GM13977 (cell line): ENCODE measurements around the gene ARHGAP19.
A peak's percentile ranks its signal among the peaks of the same experiment; 100 is the strongest.

ENCODE experiments used
- DNase-seq: peaks from one replicate; pipeline ENCODE4 v3.0.0; 2012; ENCODE audit warnings: low spot score
- in situ Hi-C: fragments of 300-500 bp; cut with MboI; formaldehyde crosslinking; loops from one replicate; pipeline ENCODE4 v1.12.0; 2022; ENCODE audit warnings: low sequenced_read_pairs, low pct_unique_long_range_greater_than_20kb, mixed read lengths, inconsistent platforms; ENCODE audit not compliant: unreplicated experiment
- TF ChIP-seq, protein P1 (sequence below): IDR thresholded peaks from 2 replicates; pipeline ENCODE4 v1.5.1; 2012; ENCODE audit warnings: mild to moderate bottlenecking, control low read depth; ENCODE audit not compliant: insufficient read depth; ENCODE audit errors: extremely low read depth, missing control alignments

Gene ARHGAP19, protein sequence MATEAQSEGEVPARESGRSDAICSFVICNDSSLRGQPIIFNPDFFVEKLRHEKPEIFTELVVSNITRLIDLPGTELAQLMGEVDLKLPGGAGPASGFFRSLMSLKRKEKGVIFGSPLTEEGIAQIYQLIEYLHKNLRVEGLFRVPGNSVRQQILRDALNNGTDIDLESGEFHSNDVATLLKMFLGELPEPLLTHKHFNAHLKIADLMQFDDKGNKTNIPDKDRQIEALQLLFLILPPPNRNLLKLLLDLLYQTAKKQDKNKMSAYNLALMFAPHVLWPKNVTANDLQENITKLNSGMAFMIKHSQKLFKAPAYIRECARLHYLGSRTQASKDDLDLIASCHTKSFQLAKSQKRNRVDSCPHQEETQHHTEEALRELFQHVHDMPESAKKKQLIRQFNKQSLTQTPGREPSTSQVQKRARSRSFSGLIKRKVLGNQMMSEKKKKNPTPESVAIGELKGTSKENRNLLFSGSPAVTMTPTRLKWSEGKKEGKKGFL

DNA sequence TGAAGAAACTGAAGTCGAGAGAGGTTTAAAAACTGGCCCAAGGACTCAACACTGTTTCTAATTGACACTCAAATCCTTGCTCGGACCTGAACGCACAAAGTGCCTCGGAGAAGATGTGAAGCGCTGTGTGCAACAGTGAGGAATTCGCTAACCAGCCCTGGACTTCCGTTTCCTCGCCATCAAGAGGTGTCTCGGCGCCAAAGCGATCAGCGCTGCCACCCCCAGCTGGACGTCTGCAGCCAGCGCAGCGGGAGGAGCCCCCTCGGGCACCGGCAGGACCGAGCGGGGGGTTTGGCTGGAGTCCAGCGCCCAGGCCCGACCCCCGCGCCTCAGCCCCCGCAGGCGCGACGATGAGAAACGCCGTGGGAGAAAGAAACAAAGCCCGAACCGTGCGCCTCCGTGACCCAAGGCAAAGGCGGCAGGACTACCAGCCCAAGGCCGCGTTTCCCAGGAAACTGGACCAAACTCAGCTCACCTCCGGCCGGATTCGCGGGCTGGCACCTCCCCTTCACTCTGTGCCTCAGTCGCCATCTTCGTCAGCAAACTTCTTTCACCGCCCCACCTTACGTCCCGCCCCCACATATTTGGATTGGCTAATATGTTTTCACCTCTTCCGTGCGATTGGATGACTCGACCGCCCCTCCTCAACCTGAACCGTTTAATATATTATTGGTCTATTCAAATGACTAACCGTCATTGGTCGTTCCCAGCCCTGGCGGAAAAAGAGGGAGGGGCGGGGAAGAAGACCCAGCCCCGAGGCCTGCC is at the start of gene ARHGAP19:
TSS of gene ARHGAP19 (minus strand) at position 541 of the 765 bp plus-strand sequence. CDS start at position 531, 10 bp downstream.
- TF ChIP-seq, protein P1, sequence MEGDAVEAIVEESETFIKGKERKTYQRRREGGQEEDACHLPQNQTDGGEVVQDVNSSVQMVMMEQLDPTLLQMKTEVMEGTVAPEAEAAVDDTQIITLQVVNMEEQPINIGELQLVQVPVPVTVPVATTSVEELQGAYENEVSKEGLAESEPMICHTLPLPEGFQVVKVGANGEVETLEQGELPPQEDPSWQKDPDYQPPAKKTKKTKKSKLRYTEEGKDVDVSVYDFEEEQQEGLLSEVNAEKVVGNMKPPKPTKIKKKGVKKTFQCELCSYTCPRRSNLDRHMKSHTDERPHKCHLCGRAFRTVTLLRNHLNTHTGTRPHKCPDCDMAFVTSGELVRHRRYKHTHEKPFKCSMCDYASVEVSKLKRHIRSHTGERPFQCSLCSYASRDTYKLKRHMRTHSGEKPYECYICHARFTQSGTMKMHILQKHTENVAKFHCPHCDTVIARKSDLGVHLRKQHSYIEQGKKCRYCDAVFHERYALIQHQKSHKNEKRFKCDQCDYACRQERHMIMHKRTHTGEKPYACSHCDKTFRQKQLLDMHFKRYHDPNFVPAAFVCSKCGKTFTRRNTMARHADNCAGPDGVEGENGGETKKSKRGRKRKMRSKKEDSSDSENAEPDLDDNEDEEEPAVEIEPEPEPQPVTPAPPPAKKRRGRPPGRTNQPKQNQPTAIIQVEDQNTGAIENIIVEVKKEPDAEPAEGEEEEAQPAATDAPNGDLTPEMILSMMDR = peak; percentile 6
- peak; percentile 95 for DNase-seq
- in situ Hi-C loops = no loop called here

DNA sequence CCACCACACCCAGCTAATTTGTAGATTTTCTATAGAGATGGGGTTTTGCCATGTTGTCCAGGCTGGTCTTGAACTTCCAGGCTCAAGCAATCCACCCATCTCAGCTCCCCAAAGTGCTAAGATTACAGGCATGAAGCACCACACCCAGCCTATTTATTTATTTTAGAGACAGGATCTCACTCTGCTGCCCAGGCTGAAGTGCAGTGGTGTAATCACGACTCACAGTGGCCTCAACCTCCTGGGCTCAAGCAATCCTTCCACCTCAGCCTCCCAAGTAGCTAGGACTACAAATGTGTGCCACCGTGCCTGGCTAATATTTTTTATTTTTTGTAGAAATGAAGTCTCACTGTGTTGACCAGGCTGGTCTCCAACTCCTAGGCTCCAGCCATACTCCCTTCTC is 49.0 kb upstream of the ARHGAP19 start:
- no peak for DNase-seq
- in situ Hi-C loops = no loop called here
- TF ChIP-seq, protein P1 = no peak

DNA sequence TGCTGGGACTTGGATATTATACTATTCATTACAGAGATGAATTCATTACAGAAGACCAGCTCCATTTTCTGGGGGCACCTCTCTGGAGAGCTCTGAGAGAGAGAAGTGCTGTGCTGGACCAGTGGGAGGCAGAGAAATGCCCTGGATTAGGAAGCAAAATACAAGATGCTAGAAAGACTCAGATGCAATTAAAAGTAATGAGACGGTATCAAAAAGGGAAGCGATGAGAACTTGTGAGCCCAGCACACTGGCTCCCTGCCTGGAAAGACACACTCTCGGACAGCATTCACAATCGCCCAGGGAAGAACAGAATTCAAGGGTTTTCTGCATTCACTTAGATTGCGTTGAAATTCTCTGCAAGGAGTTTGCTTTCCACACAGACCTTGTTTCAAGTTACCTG is 45.6 kb upstream of the ARHGAP19 start:
- TF ChIP-seq, protein P1 = no peak
- no peak for DNase-seq
- in situ Hi-C loops = no loop called here

DNA sequence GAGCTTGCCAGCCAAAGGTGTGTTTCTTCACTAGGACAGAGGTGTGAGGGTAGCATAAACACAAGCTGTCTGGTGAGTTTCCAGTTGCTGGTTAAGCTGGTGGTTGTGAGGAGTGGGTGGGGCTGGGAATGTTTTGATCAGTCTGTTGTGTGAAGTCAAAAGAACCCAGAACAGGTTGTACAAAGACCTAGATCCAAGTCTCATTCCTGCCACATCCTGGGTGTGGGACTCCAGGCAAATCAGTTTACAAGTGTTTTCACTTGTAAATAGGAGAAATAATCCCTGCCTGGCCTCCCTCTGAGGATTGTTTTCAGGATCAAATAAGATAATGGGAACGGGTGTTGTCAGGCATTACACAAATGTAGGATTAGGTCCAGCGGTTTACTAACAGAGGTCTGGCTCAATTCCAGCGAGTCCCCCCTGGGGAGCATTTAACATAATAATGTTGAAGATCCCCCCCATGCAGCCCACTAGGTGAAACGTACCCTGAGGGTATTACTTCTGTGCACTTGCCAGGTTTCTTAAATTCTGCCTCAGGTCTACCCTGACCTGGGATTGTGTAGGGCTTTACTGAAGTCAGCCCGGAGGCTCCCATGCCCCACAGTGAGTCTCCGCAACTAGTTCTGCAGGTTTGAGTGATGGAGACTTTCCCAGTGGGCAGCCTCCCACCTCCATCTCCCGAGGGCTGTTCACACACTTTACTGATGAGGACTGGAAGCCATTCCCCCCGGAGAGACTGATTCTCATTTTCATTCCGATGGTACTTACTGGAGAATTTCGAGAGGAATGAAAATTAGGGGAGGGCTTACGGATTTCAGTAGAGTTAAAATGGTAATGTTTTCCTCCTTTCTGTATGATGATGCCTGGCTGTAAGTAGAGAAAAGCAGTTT is 44.8 kb upstream of the ARHGAP19 start:
- no peak for DNase-seq
- TF ChIP-seq, protein P1 = no peak
- in situ Hi-C loops = no loop called here

DNA sequence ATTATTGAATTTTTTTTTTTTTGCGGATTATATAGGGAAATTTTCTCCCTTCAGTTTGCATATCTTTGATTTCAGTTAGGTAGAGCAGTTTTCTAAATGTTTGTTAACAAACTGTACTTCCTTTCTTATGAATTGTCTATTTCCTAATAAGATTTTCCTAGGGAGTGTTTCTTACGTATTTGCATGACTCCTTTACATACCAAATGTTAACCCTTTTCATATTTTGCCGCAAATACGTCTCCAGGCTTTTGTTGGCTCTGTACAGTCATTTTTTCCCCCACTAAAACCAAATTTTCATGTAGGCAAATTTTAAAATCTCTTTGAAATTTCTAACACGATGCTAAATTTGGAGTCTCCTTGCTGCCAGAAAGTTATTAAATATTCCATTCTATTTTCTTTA is 44.0 kb upstream of the ARHGAP19 start:
- in situ Hi-C loops = no loop called here
- no peak for DNase-seq
- TF ChIP-seq, protein P1 = no peak

DNA sequence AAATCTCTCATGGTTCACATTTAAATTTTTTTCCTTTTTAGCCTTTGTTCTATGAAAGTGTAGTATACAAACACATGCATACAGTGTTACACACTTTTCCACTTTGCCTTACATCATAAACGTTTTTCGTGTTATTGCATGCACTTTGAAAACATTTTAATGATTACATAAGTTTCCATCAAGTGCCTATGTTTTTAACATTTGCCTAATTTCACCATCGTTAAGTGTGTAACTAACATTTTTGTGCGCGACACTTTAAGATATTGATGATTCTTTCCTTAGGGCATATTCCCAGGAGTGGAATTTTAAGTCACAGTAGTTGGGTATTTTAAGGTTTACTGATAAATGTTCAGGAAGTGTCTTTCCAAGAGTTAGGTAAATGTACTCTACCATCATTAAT is 43.6 kb upstream of the ARHGAP19 start:
- TF ChIP-seq, protein P1 = no peak
- DNase-seq = no peak
- in situ Hi-C loops = no loop called here
